SK-N-DZ (cell line): ENCODE results near the gene THADA.

Experiments
- DNase-seq: peaks from one replicate; pipeline ENCODE4 v3.0.0-alpha.2; 2015; ENCODE audit warnings: low spot score

THADA gene

GRCh38 chr2:43214253-43214652 is 381.6 kb downstream of the THADA start:
- no peak for DNase-seq

GRCh38 chr2:43212931-43213330 is 382.9 kb downstream of the THADA start:
- no peak for DNase-seq

- DNase-seq: no peak
Measured at GRCh38 chr2:43212216-43212835, 383.5 kb downstream of the THADA start.

- no peak for DNase-seq
Measured at GRCh38 chr2:43210467-43211303, 385.2 kb downstream of the THADA start.

GRCh38 chr2:43210125-43210466 is 385.7 kb downstream of the THADA start:
- no peak for DNase-seq

GRCh38 chr2:43209204-43209717 is 386.6 kb downstream of the THADA start:
- no peak for DNase-seq

GRCh38 chr2:43207553-43208300 is 388.1 kb downstream of the THADA start:
- no peak for DNase-seq

GRCh38 chr2:43206602-43207001 is 389.2 kb downstream of the THADA start:
- DNase-seq: no peak

- DNase-seq: no peak
Measured at GRCh38 chr2:43203373-43203772, 392.5 kb downstream of the THADA start.

GRCh38 chr2:43202289-43202688 is 393.5 kb downstream of the THADA start:
- DNase-seq: no peak

- no peak for DNase-seq
Measured at GRCh38 chr2:43201497-43201896, 394.3 kb downstream of the THADA start.

GRCh38 chr2:43201016-43201415 is 394.8 kb downstream of the THADA start:
- DNase-seq: no peak

- DNase-seq: no peak
Measured at GRCh38 chr2:43199492-43200488, 396.0 kb downstream of the THADA start.

- DNase-seq: no peak
Measured at GRCh38 chr2:43198263-43198662, 397.6 kb downstream of the THADA start.

- no peak for DNase-seq
Measured at GRCh38 chr2:43197588-43197896, 398.3 kb downstream of the THADA start.

- no peak for DNase-seq
Measured at GRCh38 chr2:43196768-43197587, 398.9 kb downstream of the THADA start.

GRCh38 chr2:43194121-43194869 is 401.5 kb downstream of the THADA start:
- no peak for DNase-seq

- no peak for DNase-seq
Measured at GRCh38 chr2:43193652-43194120, 402.2 kb downstream of the THADA start.
